ENCODE results near the gene CECR2.

- TF ChIP-seq, protein P1, sequence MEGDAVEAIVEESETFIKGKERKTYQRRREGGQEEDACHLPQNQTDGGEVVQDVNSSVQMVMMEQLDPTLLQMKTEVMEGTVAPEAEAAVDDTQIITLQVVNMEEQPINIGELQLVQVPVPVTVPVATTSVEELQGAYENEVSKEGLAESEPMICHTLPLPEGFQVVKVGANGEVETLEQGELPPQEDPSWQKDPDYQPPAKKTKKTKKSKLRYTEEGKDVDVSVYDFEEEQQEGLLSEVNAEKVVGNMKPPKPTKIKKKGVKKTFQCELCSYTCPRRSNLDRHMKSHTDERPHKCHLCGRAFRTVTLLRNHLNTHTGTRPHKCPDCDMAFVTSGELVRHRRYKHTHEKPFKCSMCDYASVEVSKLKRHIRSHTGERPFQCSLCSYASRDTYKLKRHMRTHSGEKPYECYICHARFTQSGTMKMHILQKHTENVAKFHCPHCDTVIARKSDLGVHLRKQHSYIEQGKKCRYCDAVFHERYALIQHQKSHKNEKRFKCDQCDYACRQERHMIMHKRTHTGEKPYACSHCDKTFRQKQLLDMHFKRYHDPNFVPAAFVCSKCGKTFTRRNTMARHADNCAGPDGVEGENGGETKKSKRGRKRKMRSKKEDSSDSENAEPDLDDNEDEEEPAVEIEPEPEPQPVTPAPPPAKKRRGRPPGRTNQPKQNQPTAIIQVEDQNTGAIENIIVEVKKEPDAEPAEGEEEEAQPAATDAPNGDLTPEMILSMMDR (IDR thresholded peaks at IDR 0.05) = no peak
- no peak for TF ChIP-seq POLR2A (IDR thresholded peaks at IDR 0.05)
- TF ChIP-seq POLR2AphosphoS5 (IDR thresholded peaks at IDR 0.05) = no peak
These were observed 102.8 kb downstream of the CECR2 start for GRCh38 chr22:17471886-17472535.

Data from breast epithelium (tissue), 3 donors.